Activated CD8-positive, alpha-beta memory T cell treated with anti-CD3 and anti-CD28 coated beads for 48 hours (primary cell): Measurements from ENCODE around the gene PLXNA2.

Experiments
- DNase-seq, 3 experiments: peaks; one replicate each; pipeline ENCODE4 v3.0.0-alpha.2; 2020; ENCODE audit warnings: low read depth in 2 of 3, low spot score in 2 of 3

Gene PLXNA2

GRCh38 chr1:208047975-208048374 is 196.2 kb downstream of the PLXNA2 start:
- no peak for DNase-seq

- no peak for DNase-seq
These were observed 196.7 kb downstream of the PLXNA2 start for GRCh38 chr1:208047476-208047934.

GRCh38 chr1:208045463-208046260 is 198.5 kb downstream of the PLXNA2 start:
- no peak for DNase-seq

- no peak for DNase-seq
These were observed 199.4 kb downstream of the PLXNA2 start for GRCh38 chr1:208044589-208045462.

- DNase-seq, result no peak
These were observed 200.4 kb downstream of the PLXNA2 start for GRCh38 chr1:208043691-208044181.

- DNase-seq, result no peak
These were observed 201.3 kb downstream of the PLXNA2 start for GRCh38 chr1:208042868-208043267.

- no peak for DNase-seq
These were observed 202.1 kb downstream of the PLXNA2 start for GRCh38 chr1:208042041-208042615.

GRCh38 chr1:208041505-208041904 is 202.7 kb downstream of the PLXNA2 start:
- DNase-seq, result no peak

GRCh38 chr1:208040821-208041297 is 203.3 kb downstream of the PLXNA2 start:
- no peak for DNase-seq

GRCh38 chr1:208039536-208040332 is 204.4 kb downstream of the PLXNA2 start:
- DNase-seq, result no peak

- no peak for DNase-seq
These were observed 205.9 kb downstream of the PLXNA2 start for GRCh38 chr1:208038303-208038702.

- DNase-seq, result no peak
These were observed 207.0 kb downstream of the PLXNA2 start for GRCh38 chr1:208036918-208037766.

- no peak for DNase-seq
These were observed 207.9 kb downstream of the PLXNA2 start for GRCh38 chr1:208036106-208036808.

- DNase-seq, result no peak
These were observed 210.0 kb downstream of the PLXNA2 start for GRCh38 chr1:208034135-208034534.

GRCh38 chr1:208033236-208033635 is 210.9 kb downstream of the PLXNA2 start:
- DNase-seq, result no peak

GRCh38 chr1:208031932-208032320 is 212.3 kb downstream of the PLXNA2 start:
- no peak for DNase-seq

GRCh38 chr1:208031316-208031931 is 212.8 kb downstream of the PLXNA2 start:
- no peak for DNase-seq

GRCh38 chr1:208030288-208031091 is 213.7 kb downstream of the PLXNA2 start:
- DNase-seq, result no peak
